ENCODE results near the gene THRAP3. TPM values are rescaled to one million over a fixed set of nuclear protein-coding genes. Genes with fewer than 3 reads are reported as not detected.

Gene THRAP3
- polyA plus RNA-seq, 1 of the 3 experiments (the other 2 are of a cell fraction): 33.7 TPM

GRCh38 chr1:36327421-36328087 is 103.3 kb downstream of the THRAP3 start:
- ChIA-PET POLR2A (no interaction called here), CTCF (interaction anchor here (1.0 to 5.7 kb wide), 2 partner anchors 9 to 15 kb away, joined by 3 to 29 read pairs; no protein-coding TSS in a partner anchor)
- peaks cover 7% of the 10 kb centered on the region; the same call in 1 of the 2 replicates for H3K79me2 ChIP-seq (ENCODE audit: insufficient read depth)
- TF ChIP-seq MXI1 (IDR thresholded peaks at IDR 0.05; ENCODE audit: low read depth, low read length) (no peak), JUND (IDR thresholded peaks at IDR 0.05) (no peak), USF1 (IDR thresholded peaks at IDR 0.05; ENCODE audit: borderline replicate concordance, low read depth) (no peak), PBX3 (IDR thresholded peaks at IDR 0.05) (no peak), TCF12 (IDR thresholded peaks at IDR 0.05) (no peak), EZH2phosphoT487 (IDR thresholded peaks at IDR 0.05; ENCODE audit: borderline replicate concordance, low read depth) (no peak), POLR2AphosphoS5 (IDR thresholded peaks at IDR 0.05; ENCODE audit: low read depth, low read length) (no peak), TAF1 (IDR thresholded peaks at IDR 0.05; ENCODE audit: borderline replicate concordance, low read depth, low read length) (no peak), GABPA (IDR thresholded peaks at IDR 0.05; ENCODE audit: low read depth) (no peak), TEAD4 (IDR thresholded peaks at IDR 0.05; ENCODE audit: borderline replicate concordance, insufficient read depth) (no peak), SIN3A (IDR thresholded peaks at IDR 0.05; ENCODE audit: borderline replicate concordance, low read depth, low read length) (no peak), CTCF (IDR thresholded peaks at IDR 0.05) (no peak), FOXM1 (IDR thresholded peaks at IDR 0.05; ENCODE audit: low read depth) (no peak), ZBTB33 (IDR thresholded peaks at IDR 0.05; ENCODE audit: borderline replicate concordance, low read depth) (no peak), CHD2 (IDR thresholded peaks at IDR 0.05; ENCODE audit: low read length, partially characterized antibody) (no peak), FOXJ3 (CRISPR knock-in tag; IDR thresholded peaks at IDR 0.05) (no peak)
- no peaks in the 10 kb centered on the region for H3K9me3 ChIP-seq
- H3K4me2 ChIP-seq: no peak overlapping the region
- H3K36me3 ChIP-seq (replicated peaks in 1 of 2; ENCODE audit: control insufficient read depth in 1 of 2, insufficient read depth in 2 of 2, low read length in 1 of 2): no peaks in the 10 kb centered on the region
- no peaks in the 10 kb centered on the region for H3K9me2 ChIP-seq
- H3K4me3 ChIP-seq (ENCODE audit: low read depth in 2 of 2, low read length in 1 of 2): no peak overlapping the region
- H3K27me3 ChIP-seq (ENCODE audit: insufficient read depth): no peaks in the 10 kb centered on the region
- no peaks in the 10 kb centered on the region for H4K20me1 ChIP-seq (ENCODE audit: insufficient read depth)
- no peak for DNase-seq
- H2AFZ ChIP-seq (ENCODE audit: low read depth): no peak overlapping the region
- no peaks in the 10 kb centered on the region for H3F3A ChIP-seq (replicated peaks; ENCODE audit: insufficient read depth)
- peaks cover 9 to 12% of the 10 kb centered on the region in 2 experiments; a peak in 1 of 4 replicates for H3K4me1 ChIP-seq (ENCODE audit: control insufficient read depth in 1 of 2, insufficient read depth in 2 of 2, low read depth in 1 of 2, low read length in 1 of 2)
- H3K9ac ChIP-seq: no peak overlapping the region
- 89% methylated on average over 7 of the region's 9 CpGs for WGBS (ENCODE audit: low lambda C conversion rate)
- H3K27ac ChIP-seq (ENCODE audit: low read depth in 2 of 2, low read length in 1 of 2): no peak overlapping the region
